Keratinocyte (primary cell): ENCODE data around the gene LRRC28. TPM values are rescaled to one million over a fixed set of nuclear protein-coding genes. Genes with fewer than 3 reads are reported as not detected.

Source experiments
- DNase-seq: peaks from one replicate; pipeline ENCODE4 v3.0.0-alpha.2; 2011; ENCODE audit warnings: low read depth, missing footprints, low spot score
- FAIRE-seq: peaks from 2 replicates; lab custom pipeline; 2011; peaks lifted over from hg19 to GRCh38; lab: Jason Lieb, UNC
- H2AFZ ChIP-seq: 2 replicates; pipeline ENCODE4 v1.6.0; 2012; ENCODE audit warnings: low read length, control low read depth, inconsistent platforms; ENCODE audit not compliant: control insufficient read depth
- H3K27ac ChIP-seq: 2 replicates; pipeline ENCODE4 v1.5.1; 2011; ENCODE audit warnings: low read length; ENCODE audit not compliant: control insufficient read depth, insufficient read depth
- H3K27me3 ChIP-seq: 3 replicates; pipeline ENCODE4 v1.6.0; 2011; ENCODE audit warnings: low read length; ENCODE audit not compliant: control insufficient read depth, insufficient read depth; ENCODE audit errors: extremely low read depth
- H3K36me3 ChIP-seq, 2 experiments: 2 replicates in 1 of 2; 3 replicates in 1 of 2; pipeline ENCODE4 v1.5.1; 2011; ENCODE audit warnings: low read length in 2 of 2, mild to moderate bottlenecking in 1 of 2; ENCODE audit not compliant: control insufficient read depth in 2 of 2, insufficient read depth in 2 of 2; ENCODE audit errors: extremely low read depth in 1 of 2
- H3K4me1 ChIP-seq: 3 replicates; pipeline ENCODE4 v1.5.1; 2011; ENCODE audit warnings: low read length; ENCODE audit not compliant: control insufficient read depth, insufficient read depth; ENCODE audit errors: extremely low read depth
- H3K4me2 ChIP-seq: 3 replicates; pipeline ENCODE4 v1.6.0; 2011; ENCODE audit warnings: low read depth, low read length; ENCODE audit not compliant: control insufficient read depth, insufficient read depth; ENCODE audit errors: extremely low read depth
- H3K4me3 ChIP-seq, 3 experiments: fragments of 200-600 bp in 1 of 3; sonication (generic) in 1 of 3; 2 replicates in 2 of 3; 3 replicates in 1 of 3; pipeline ENCODE4 v1.5.1; 2011 to 2016; ENCODE audit warnings: low read length in 3 of 3, mild to moderate bottlenecking in 3 of 3, control low read depth in 2 of 3, inconsistent platforms in 1 of 3, low read depth in 1 of 3, mixed read lengths in 1 of 3, mixed run types in 1 of 3, moderate library complexity in 1 of 3; ENCODE audit not compliant: control insufficient read depth in 2 of 3, insufficient read depth in 2 of 3; ENCODE audit errors: extremely low read depth in 1 of 3
- H3K79me2 ChIP-seq: 2 replicates; pipeline ENCODE4 v1.6.0; 2012; ENCODE audit warnings: low read length; ENCODE audit not compliant: control insufficient read depth, insufficient read depth
- H3K9ac ChIP-seq: 3 replicates; pipeline ENCODE4 v1.6.0; 2011; ENCODE audit warnings: low read length; ENCODE audit not compliant: control insufficient read depth, insufficient read depth; ENCODE audit errors: extremely low read depth
- H3K9me1 ChIP-seq: 3 replicates; pipeline ENCODE4 v1.6.0; 2011; ENCODE audit warnings: low read length; ENCODE audit not compliant: control insufficient read depth, insufficient read depth; ENCODE audit errors: extremely low read depth
- H3K9me3 ChIP-seq: 2 replicates; pipeline ENCODE4 v1.5.1; 2012; ENCODE audit warnings: low read depth, low read length; ENCODE audit not compliant: control insufficient read depth
- H4K20me1 ChIP-seq: 3 replicates; pipeline ENCODE4 v1.6.0; 2011; ENCODE audit warnings: low read length; ENCODE audit not compliant: control insufficient read depth, insufficient read depth; ENCODE audit errors: extremely low read depth
- EZH2 ChIP-seq: IDR thresholded peaks from one replicate; pipeline ENCODE4 v1.6.1; 2012; ENCODE audit warnings: inconsistent platforms, mild to moderate bottlenecking, low read length, moderate library complexity
- dilution Hi-C: fragments of 300-500 bp; cut with MboI; formaldehyde crosslinking; loops from one replicate; pipeline ENCODE4 v1.7.0; 2020; ENCODE audit warnings: low sequenced_read_pairs; ENCODE audit not compliant: extremely low pct_ligation_motif_present
- polyA plus RNA-seq, 5 experiments: library from polyadenylated mRNA; depleted of rRNA in 3 of 5; stranded (reverse) in 3 of 5; stranded (forward) in 1 of 5; unstranded in 1 of 5; fragments of >200 nt; gene quantifications; 1 replicate in 1 of 5; 2 replicates in 3 of 5; 3 replicates in 1 of 5; pipeline versions ENCODE4 v1.2.1 to v1.2.3, GENCODE V29; 2011 to 2012; ENCODE audit warnings: missing spikeins in 2 of 5, low read depth in 1 of 5, low replicate concordance in 1 of 5
- TF ChIP-seq, protein P1 (sequence below), 3 experiments: IDR thresholded peaks in 1 of 3; conservative IDR thresholded peaks in 1 of 3; optimal IDR thresholded peaks in 1 of 3; 2 replicates in 2 of 3; 3 replicates in 1 of 3; pipeline versions ENCODE3 to v1.5.1; 2011; ENCODE audit warnings: low read length in 3 of 3, mild to moderate bottlenecking in 3 of 3, moderate library complexity in 2 of 3, control low read depth in 1 of 3, inconsistent platforms in 1 of 3; ENCODE audit not compliant: insufficient read depth in 2 of 3; ENCODE audit errors: extremely low read depth in 1 of 3

Gene LRRC28
- polyA plus RNA-seq, 1 donor (not counting 4 experiments of a cell fraction or from before 2014, with no cell fraction given), result 25.1 TPM

DNA sequence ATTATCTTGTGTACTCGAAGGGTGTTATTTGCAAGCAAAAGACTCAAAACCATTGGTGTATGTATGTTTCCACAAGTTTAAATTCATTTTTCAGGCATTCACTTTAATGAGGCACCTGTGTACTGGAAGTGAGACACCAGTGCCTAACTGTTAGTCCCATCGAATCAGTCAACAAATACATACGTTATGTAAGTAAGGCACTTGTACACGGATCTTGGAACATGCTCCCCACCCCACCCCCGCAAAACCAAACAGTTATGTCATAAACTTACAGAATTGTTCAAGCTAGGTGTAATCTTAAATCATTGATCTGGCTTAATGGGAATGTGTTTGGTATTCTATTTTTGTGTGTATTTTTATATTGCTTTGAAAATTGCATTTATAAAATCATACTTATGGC is 17.1 kb downstream of the LRRC28 start:
- dilution Hi-C loops, result no loop called here

GRCh38 chr15:99273801-99274200 is 22.5 kb downstream of the LRRC28 start:
- FAIRE-seq (no peak), DNase-seq (no peak)
- TF ChIP-seq, protein P1, sequence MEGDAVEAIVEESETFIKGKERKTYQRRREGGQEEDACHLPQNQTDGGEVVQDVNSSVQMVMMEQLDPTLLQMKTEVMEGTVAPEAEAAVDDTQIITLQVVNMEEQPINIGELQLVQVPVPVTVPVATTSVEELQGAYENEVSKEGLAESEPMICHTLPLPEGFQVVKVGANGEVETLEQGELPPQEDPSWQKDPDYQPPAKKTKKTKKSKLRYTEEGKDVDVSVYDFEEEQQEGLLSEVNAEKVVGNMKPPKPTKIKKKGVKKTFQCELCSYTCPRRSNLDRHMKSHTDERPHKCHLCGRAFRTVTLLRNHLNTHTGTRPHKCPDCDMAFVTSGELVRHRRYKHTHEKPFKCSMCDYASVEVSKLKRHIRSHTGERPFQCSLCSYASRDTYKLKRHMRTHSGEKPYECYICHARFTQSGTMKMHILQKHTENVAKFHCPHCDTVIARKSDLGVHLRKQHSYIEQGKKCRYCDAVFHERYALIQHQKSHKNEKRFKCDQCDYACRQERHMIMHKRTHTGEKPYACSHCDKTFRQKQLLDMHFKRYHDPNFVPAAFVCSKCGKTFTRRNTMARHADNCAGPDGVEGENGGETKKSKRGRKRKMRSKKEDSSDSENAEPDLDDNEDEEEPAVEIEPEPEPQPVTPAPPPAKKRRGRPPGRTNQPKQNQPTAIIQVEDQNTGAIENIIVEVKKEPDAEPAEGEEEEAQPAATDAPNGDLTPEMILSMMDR (optimal IDR thresholded peaks at IDR 0.05 in 1 of 3, IDR thresholded peaks at IDR 0.05 in 1 of 3, conservative IDR thresholded peaks at IDR 0.05 in 1 of 3; ENCODE audit: extremely low read depth in 1 of 3, insufficient read depth in 2 of 3, low read length in 3 of 3), result no peak
- TF ChIP-seq EZH2, result no peak
- Histone ChIP-seq H3K79me2 (no peaks in the 10 kb centered on the region), H4K20me1 (no peaks in the 10 kb centered on the region), H3K4me1 (no peaks in the 10 kb centered on the region), H3K4me3 (no peak overlapping the region), H2AFZ (no peak overlapping the region), H3K27me3 (no peaks in the 10 kb centered on the region), H3K9me1 (no peaks in the 10 kb centered on the region), H3K27ac (no peak overlapping the region), H3K9ac (no peak overlapping the region), H3K36me3 (no peaks in the 10 kb centered on the region), H3K4me2 (no peak overlapping the region), H3K9me3 (no peaks in the 10 kb centered on the region)
- dilution Hi-C loops, result no loop called here

More for the DNA sequence above, 17.1 kb downstream of the LRRC28 start:
- H3K27ac ChIP-seq, result no peak overlapping the region
- no peak for DNase-seq
- peaks cover 9% of the 10 kb centered on the region for H3K4me1 ChIP-seq
- H3K27me3 ChIP-seq, result no peaks in the 10 kb centered on the region
- H3K36me3 ChIP-seq, result no peaks in the 10 kb centered on the region
- no peak for FAIRE-seq
- no peak overlapping the region for H3K9ac ChIP-seq
- H3K9me1 ChIP-seq, result no peaks in the 10 kb centered on the region
- TF ChIP-seq, protein P1 (optimal IDR thresholded peaks at IDR 0.05 in 1 of 3, IDR thresholded peaks at IDR 0.05 in 1 of 3, conservative IDR thresholded peaks at IDR 0.05 in 1 of 3; ENCODE audit: extremely low read depth in 1 of 3, insufficient read depth in 2 of 3, low read length in 3 of 3), result no peak
- no peak for TF ChIP-seq EZH2
- no peak overlapping the region for H3K4me2 ChIP-seq
- no peaks in the 10 kb centered on the region for H3K79me2 ChIP-seq
- H3K9me3 ChIP-seq, result no peaks in the 10 kb centered on the region
- no peak overlapping the region for H2AFZ ChIP-seq
- H3K4me3 ChIP-seq, result no peak overlapping the region
- H4K20me1 ChIP-seq, result no peaks in the 10 kb centered on the region
